Peyer's patch (tissue), 4 donors: ENCODE results near the gene MYMX.

Experiments
- CTCF ChIP-seq, 6 experiments: fragments of 450-650 bp in 4 of 6; fragments of 200-600 bp in 2 of 6; sonication (generic) in 1 of 6; IDR thresholded peaks; one replicate each; pipeline ENCODE4 v1.5.1; 2017 to 2019; ENCODE audit warnings: antibody characterized with exemption in 6 of 6, mild to moderate bottlenecking in 3 of 6, moderate library complexity in 1 of 6
- POLR2A ChIP-seq, 2 donors: fragments of 450-650 bp; IDR thresholded peaks; one replicate each; pipeline ENCODE4 v1.5.1; 2017; ENCODE audit warnings: antibody characterized with exemption in 2 of 2, mild to moderate bottlenecking in 2 of 2, moderate library complexity in 2 of 2

GRCh38 chr6:44198684-44199083 lies 18.0 kb upstream of the MYMX start:
- TF ChIP-seq POLR2A (IDR thresholded peaks at IDR 0.05) (no peak), CTCF (IDR thresholded peaks at IDR 0.05) (no peak)
